Adrenal gland (tissue), 5 donors: ENCODE results near the gene FRMD5.

Experiments
- POLR2A ChIP-seq, 2 donors: fragments of 450-650 bp; IDR thresholded peaks; one replicate each; pipeline ENCODE4 v1.6.1; 2017; ENCODE audit warnings: antibody characterized with exemption in 2 of 2, mild to moderate bottlenecking in 2 of 2, moderate library complexity in 1 of 2
- TF ChIP-seq, protein P1 (sequence below), 6 experiments: fragments of 450-650 bp in 4 of 6; fragments of 200-600 bp in 2 of 6; sonication (generic) in 1 of 6; IDR thresholded peaks; 1 replicate in 5 of 6; 2 replicates in 1 of 6; pipeline versions ENCODE4 v1.5.1 to v1.8.0; 2016 to 2021; ENCODE audit warnings: antibody characterized with exemption in 6 of 6, mild to moderate bottlenecking in 2 of 6, moderate library complexity in 1 of 6
- donor health status: DM: no; HTN: no; CAD: no.

- TF ChIP-seq, protein P1, sequence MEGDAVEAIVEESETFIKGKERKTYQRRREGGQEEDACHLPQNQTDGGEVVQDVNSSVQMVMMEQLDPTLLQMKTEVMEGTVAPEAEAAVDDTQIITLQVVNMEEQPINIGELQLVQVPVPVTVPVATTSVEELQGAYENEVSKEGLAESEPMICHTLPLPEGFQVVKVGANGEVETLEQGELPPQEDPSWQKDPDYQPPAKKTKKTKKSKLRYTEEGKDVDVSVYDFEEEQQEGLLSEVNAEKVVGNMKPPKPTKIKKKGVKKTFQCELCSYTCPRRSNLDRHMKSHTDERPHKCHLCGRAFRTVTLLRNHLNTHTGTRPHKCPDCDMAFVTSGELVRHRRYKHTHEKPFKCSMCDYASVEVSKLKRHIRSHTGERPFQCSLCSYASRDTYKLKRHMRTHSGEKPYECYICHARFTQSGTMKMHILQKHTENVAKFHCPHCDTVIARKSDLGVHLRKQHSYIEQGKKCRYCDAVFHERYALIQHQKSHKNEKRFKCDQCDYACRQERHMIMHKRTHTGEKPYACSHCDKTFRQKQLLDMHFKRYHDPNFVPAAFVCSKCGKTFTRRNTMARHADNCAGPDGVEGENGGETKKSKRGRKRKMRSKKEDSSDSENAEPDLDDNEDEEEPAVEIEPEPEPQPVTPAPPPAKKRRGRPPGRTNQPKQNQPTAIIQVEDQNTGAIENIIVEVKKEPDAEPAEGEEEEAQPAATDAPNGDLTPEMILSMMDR (IDR thresholded peaks at IDR 0.05), result no peak
- TF ChIP-seq POLR2A (IDR thresholded peaks at IDR 0.05), result no peak
Measured at GRCh38 chr15:43981576-43981975, 213.5 kb downstream of the FRMD5 start.
